ENCODE data around the gene AFAP1.

The AFAP1 gene

DNA sequence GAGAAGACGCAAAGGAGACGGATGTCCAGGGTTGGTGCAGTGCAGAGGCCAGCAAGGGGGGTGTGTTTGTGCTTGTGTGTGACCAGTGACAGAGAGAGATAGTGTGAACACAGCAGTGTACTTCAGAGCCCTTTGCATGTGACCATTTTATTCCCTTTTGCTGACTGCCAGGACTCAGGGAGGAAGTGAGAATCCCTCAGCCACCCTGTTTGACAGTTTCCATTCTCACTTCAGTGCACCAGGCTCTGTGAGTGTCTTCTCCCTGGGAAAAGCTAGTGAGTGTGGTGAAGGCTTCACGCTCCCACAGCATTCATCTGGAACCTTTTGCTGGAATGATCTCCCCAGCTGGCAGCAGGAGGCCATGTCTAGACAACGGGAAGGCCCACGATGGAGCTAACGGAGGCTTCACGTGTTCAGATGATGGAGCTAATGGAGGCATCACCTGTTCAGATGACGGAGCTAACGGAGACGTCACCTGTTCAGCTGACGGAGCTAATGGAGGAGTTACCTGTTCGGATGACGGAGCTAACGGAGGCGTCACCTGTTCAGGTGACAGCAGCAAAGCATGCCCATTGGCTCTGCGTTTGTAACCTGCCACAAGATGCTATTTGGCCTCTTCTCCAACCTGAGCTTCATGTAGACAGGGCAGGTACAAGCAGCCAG, 195.4 kb downstream of the AFAP1 start:
- no peak for DNase-seq (ENCODE audit: low spot score)
- TF ChIP-seq CTCF (IDR thresholded peaks at IDR 0.05) = no peak
- Histone ChIP-seq H3K27ac (peak overlapping the region in 1 of 2 donors; percentile 35), H3K4me3 (no peak overlapping the region)

GRCh38 chr4:7742807-7743280, 196.8 kb downstream of the AFAP1 start:
- Histone ChIP-seq H3K4me3 (no peak overlapping the region), H3K27ac (no peak overlapping the region)
- no peak for TF ChIP-seq CTCF (IDR thresholded peaks at IDR 0.05)
- DNase-seq (ENCODE audit: low spot score) = no peak

DNA sequence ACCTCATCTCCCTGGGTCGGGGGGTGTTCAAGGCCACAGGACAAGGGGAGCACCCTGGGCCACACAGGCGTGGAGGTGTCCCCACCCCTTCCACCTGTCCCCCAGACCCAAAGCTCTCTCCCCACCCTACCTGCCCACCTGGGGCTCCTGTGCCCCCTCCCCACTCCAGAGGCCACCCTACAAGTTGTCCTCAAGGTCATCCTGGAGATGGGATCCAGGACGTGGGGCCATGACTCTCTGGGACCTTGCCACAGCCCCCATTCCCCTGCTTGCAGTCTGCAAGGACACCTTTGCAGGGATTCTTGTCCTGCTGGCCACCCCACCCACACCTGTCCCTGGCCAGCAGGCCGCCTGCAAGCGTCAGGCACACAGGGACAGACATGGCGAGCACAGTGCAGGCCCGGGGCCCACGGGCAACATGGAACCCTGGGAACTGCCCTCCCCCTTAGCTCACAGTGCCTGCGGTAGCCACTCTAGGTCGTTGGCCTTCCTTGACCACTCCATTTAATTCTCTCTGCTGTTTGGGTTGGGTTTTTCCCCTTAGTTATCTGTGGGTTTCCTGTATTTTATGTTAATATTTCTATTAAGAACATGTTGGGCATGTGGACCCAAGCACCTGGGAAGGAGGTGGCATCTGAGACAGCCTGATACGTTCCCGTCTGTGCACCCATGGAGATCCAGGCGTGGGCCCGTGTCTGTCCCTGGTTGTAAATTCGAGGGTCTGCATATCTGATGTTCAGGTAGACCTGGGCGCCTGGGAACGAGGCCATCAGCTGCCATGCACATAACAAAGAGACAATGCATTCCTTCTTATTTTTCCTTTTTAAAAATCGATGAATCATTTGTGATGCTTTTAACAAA, 197.5 kb downstream of the AFAP1 start:
- H3K4me3 ChIP-seq = no peak overlapping the region
- H3K27ac ChIP-seq = no peak overlapping the region
- DNase-seq (ENCODE audit: low spot score) = no peak
- no peak for TF ChIP-seq CTCF (IDR thresholded peaks at IDR 0.05)

- Histone ChIP-seq H3K4me3 (no peak overlapping the region), H3K27ac (no peak overlapping the region)
- no peak for TF ChIP-seq CTCF (IDR thresholded peaks at IDR 0.05)
- no peak for DNase-seq (ENCODE audit: low spot score)
Measured at GRCh38 chr4:7740866-7741525, 198.7 kb downstream of the AFAP1 start.

GRCh38 chr4:7739918-7740865, 199.5 kb downstream of the AFAP1 start:
- Histone ChIP-seq H3K27ac (no peak overlapping the region), H3K4me3 (no peak overlapping the region)
- no peak for TF ChIP-seq CTCF (IDR thresholded peaks at IDR 0.05)
- DNase-seq (ENCODE audit: low spot score) = no peak
